A673 (cell line): ENCODE measurements around the gene RHEX. TPM values are rescaled to one million over a fixed set of nuclear protein-coding genes. Genes with fewer than 3 reads are reported as not detected.

Source experiments
- BruUV-seq: library from RNA; stranded (reverse); fragments of 400-500 nt; replicated peaks from 2 replicates; lab custom pipeline; 2021; lab: Mats Ljungman, UMichigan
- CTCF ChIA-PET: fragments of 300-600 bp; sonication (Branson Sonifier 250); formaldehyde crosslinking; loops from one replicate; lab custom pipeline; 2022; ENCODE audit warnings: antibody characterized with exemption; lab: Charles Lee
- POLR2A ChIA-PET: fragments of 300-600 bp; sonication (Branson Sonifier 250); formaldehyde crosslinking; loops from one replicate; lab custom pipeline; 2022; ENCODE audit warnings: antibody characterized with exemption; ENCODE audit not compliant: low non-redundant PET; lab: Charles Lee
- DNase-seq: peaks from one replicate; pipeline ENCODE4 v3.0.0-alpha.2; 2015; ENCODE audit warnings: low spot score
- H3K27ac ChIP-seq: fragments of 200-600 bp; sonication (generic); 2 replicates; pipeline ENCODE4 v1.5.1; 2016; ENCODE audit warnings: mixed run types, low read depth, mild to moderate bottlenecking, mixed read lengths, antibody characterized with exemption, low read length; ENCODE audit not compliant: poor library complexity, severe bottlenecking
- H3K27me3 ChIP-seq: fragments of 200-600 bp; sonication (generic); replicated peaks from 2 replicates; pipeline ENCODE4 v1.6.1; 2017; ENCODE audit warnings: mixed run types, low read depth, mild to moderate bottlenecking, mixed read lengths, antibody characterized with exemption, low read length; ENCODE audit not compliant: insufficient read depth, poor library complexity
- H3K36me3 ChIP-seq: fragments of 200-600 bp; sonication (generic); 2 replicates; pipeline ENCODE4 v1.6.1; 2016; ENCODE audit warnings: mixed run types, mild to moderate bottlenecking, mixed read lengths, antibody characterized with exemption, low read length; ENCODE audit not compliant: insufficient read depth, poor library complexity, severe bottlenecking
- H3K4me1 ChIP-seq: fragments of 200-600 bp; sonication (generic); 2 replicates; pipeline ENCODE4 v1.6.1; 2017; ENCODE audit warnings: mixed run types, mild to moderate bottlenecking, mixed read lengths, antibody characterized with exemption, low read length; ENCODE audit not compliant: insufficient read depth, poor library complexity, severe bottlenecking
- H3K4me3 ChIP-seq: fragments of 200-600 bp; sonication (generic); 2 replicates; pipeline ENCODE4 v1.5.1; 2016; ENCODE audit warnings: low read depth, mixed run types, mild to moderate bottlenecking, mixed read lengths, low read length; ENCODE audit not compliant: poor library complexity, severe bottlenecking
- H3K9me3 ChIP-seq: fragments of 200-600 bp; sonication (generic); 2 replicates; pipeline ENCODE4 v1.6.1; 2016; ENCODE audit warnings: mixed run types, low read depth, mild to moderate bottlenecking, mixed read lengths, antibody characterized with exemption, low read length; ENCODE audit not compliant: poor library complexity, severe bottlenecking
- EZH2 ChIP-seq: fragments of 200-600 bp; sonication (generic); IDR thresholded peaks from 2 replicates; pipeline ENCODE4 v1.6.1; 2017; ENCODE audit warnings: borderline replicate concordance, low read depth, mild to moderate bottlenecking, mixed read lengths, antibody characterized with exemption, low read length; ENCODE audit not compliant: poor library complexity, severe bottlenecking
- intact Hi-C: fragments of 100-400 bp; cut with micrococcal nuclease; formaldehyde crosslinking; loops from one replicate; pipeline ENCODE4 v1.10.0; 2022; ENCODE audit not compliant: unreplicated experiment
- total RNA-seq: library from RNA; stranded (reverse); gene quantifications from 2 replicates; pipeline ENCODE4 v1.2.3, GENCODE V29; 2021
- TF ChIP-seq, protein P1 (sequence below): fragments of 300-800, 200-600 bp; sonication (generic); conservative IDR thresholded peaks from 2 replicates; pipeline ENCODE4 v1.5.1; 2017; ENCODE audit warnings: low read depth, mild to moderate bottlenecking, antibody characterized with exemption, low read length, moderate library complexity, mixed read lengths

The RHEX gene
- total RNA-seq, 1 experiment from 2014 or later = not detected

DNA sequence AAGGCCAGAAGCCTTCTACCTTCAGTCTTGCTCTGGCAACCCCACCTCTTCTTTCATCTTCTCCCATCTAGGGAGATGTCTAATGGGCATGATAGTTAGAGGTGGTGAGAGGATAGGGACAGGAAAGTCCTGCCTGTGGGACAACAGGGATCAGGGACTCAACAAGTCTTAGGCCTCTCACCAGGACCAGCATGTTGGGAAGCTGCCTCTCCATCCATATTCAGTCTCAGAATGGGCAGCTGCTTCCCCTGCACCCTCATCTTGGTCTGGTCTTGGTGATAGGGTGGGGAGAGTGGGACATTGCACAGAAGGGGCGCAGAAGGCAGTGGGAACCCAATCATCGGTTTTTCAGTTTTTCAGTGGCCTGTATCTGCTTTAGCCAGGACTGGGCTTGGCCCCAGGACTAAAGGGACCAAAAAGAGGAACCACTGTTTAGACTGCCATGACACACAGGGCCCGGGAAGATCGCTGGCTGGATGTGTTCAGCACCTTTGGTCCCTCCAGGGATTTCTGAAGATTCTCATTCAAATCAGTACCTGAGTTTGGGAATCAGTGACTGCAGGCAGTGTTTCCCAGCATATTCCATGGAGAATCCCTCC, 12.7 kb downstream of the RHEX start:
- no peak for DNase-seq
- Histone ChIP-seq H3K36me3 (no peaks in the 10 kb centered on the region), H3K4me3 (no peak overlapping the region), H3K4me1 (no peaks in the 10 kb centered on the region), H3K9me3 (no peaks in the 10 kb centered on the region), H3K27ac (no peak overlapping the region), H3K27me3 (no peaks in the 10 kb centered on the region)
- TF ChIP-seq, protein P1, sequence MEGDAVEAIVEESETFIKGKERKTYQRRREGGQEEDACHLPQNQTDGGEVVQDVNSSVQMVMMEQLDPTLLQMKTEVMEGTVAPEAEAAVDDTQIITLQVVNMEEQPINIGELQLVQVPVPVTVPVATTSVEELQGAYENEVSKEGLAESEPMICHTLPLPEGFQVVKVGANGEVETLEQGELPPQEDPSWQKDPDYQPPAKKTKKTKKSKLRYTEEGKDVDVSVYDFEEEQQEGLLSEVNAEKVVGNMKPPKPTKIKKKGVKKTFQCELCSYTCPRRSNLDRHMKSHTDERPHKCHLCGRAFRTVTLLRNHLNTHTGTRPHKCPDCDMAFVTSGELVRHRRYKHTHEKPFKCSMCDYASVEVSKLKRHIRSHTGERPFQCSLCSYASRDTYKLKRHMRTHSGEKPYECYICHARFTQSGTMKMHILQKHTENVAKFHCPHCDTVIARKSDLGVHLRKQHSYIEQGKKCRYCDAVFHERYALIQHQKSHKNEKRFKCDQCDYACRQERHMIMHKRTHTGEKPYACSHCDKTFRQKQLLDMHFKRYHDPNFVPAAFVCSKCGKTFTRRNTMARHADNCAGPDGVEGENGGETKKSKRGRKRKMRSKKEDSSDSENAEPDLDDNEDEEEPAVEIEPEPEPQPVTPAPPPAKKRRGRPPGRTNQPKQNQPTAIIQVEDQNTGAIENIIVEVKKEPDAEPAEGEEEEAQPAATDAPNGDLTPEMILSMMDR = no peak
- intact Hi-C loops = no loop called here
- CTCF ChIA-PET = no interaction called here
- no TSS peak for BruUV-seq
- POLR2A ChIA-PET = no interaction called here

DNA sequence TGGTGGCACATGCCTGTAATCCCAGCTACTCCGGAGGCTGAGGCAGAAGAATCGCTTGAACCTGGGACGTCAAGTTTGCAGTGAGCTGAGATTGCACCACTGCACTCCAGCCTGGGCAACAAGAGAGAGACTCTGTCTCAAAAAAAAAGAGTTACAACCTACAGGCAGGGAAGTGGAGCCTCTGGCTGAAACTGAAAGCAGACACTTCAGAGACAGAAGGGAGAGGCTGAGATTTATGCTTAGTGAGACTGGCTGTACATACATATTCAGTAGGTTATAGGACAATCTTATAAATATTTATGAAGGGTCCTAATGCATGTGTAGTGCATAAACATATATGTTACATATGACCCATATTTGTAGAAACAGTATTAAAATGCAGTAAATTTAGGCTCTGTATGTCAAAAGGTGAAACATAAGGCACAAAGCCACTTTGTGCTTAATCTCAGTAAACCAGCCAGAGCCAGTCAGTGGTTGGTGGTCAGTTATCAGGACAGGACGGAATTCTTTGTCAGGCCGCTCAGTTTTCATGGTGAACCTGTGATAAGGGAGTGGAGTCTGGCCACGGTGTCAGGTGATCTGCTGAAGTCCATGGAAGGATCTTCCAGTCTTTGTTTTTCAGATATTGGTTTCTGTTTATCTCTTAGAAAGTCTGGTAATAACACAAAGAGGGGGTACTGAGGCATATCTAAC, 13.7 kb downstream of the RHEX start:
- Histone ChIP-seq H3K36me3 (no peaks in the 10 kb centered on the region), H3K27me3 (no peaks in the 10 kb centered on the region), H3K27ac (no peak overlapping the region), H3K4me1 (no peaks in the 10 kb centered on the region), H3K9me3 (no peaks in the 10 kb centered on the region), H3K4me3 (no peak overlapping the region)
- BruUV-seq = no TSS peak
- intact Hi-C loops = no loop called here
- TF ChIP-seq, protein P1 = no peak
- TF ChIP-seq EZH2 = no peak
- CTCF ChIA-PET = no interaction called here
- DNase-seq = no peak
- POLR2A ChIA-PET = no interaction called here

DNA sequence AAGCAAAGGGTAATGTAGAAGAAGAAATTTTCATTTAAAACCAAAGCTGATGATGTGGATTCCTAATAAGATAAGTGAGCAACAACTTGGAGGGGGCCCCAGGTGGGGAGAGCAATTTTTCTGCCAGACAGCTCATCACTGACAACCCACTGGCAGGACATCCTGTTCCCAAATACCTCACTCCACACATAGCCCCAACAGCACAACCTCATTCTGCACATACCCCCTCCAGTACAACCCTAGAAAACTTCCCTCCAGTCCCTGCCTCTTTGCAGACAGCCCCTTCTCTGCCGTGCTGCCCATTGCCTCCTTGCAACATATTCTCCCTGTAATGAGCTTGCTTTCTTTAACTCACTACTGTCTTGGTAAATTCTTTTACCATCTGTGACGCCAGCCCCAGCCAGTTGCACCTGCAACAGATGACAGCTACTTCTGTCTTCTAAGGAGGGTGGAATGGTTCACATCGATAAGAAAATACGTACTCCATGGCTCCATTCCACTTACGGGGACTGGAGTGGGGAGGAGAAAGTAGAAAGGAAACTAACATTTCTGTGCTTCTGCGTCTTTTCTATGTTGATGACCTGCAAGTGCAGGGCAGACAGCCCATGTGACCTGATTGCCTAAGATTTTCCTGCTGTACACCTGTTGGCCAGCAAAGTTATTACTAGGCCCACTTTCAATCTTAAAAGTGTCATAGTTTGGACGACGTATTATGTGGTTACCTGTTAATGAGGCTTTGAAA, 14.7 kb downstream of the RHEX start:
- intact Hi-C loops = no loop called here
- BruUV-seq = no TSS peak
- H3K4me3 ChIP-seq = no peak overlapping the region
- no peak overlapping the region for H3K27ac ChIP-seq
- no peak for TF ChIP-seq EZH2
- TF ChIP-seq, protein P1 = no peak
- H3K27me3 ChIP-seq = no peaks in the 10 kb centered on the region
- H3K36me3 ChIP-seq = no peaks in the 10 kb centered on the region
- H3K9me3 ChIP-seq = no peaks in the 10 kb centered on the region
- POLR2A ChIA-PET = no interaction called here
- H3K4me1 ChIP-seq = no peaks in the 10 kb centered on the region
- CTCF ChIA-PET = no interaction called here
- no peak for DNase-seq
